ENCODE data around the gene DNAAF5. TPM values are rescaled to one million over a fixed set of nuclear protein-coding genes. Genes with fewer than 3 reads are reported as not detected.
A peak's percentile ranks its signal among the peaks of the same experiment; 100 is the strongest.
"Not testable (repeated sequence)": the region's sequence is repeated elsewhere in the genome, so short reads cannot be mapped to it uniquely, and the experiment has no call there.

DNAAF5 gene
- total and polyA plus RNA-seq, 8 donors = 6.7 to 210 (median 22.4) TPM

DNA sequence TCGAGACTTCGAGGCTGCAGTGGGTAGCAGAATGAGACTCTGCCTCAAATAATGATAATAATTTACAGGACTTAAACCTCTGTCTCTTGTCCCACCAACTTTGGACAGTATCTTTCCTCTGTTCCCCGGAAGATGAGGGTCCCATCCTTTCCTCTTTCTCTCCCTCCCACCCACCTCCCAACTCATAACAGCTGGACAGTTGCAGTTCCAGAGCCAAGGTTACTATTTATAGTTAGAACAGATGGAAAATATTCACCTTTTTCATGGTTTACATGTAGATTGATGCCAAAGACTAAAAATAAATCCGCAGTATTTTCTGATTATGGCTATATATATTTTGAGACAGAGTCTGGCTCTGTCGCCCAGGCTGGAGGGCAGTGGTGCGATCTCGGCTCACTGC lies 74.2 kb downstream of the DNAAF5 start:
- Histone ChIP-seq H3K36me3 (no peaks in the 10 kb centered on the region), H3K27ac (peak overlapping the region in 2 of 5 donors; percentile 27 to 85), H3K4me1 (peaks cover 10 to 33% (median 18%) of the 10 kb centered on the region in 4 donors), H3K9me3 (no peaks in the 10 kb centered on the region), H3K4me3 (no peak overlapping the region), H3K27me3 (no peaks in the 10 kb centered on the region)
- intact Hi-C loops (cut with DNase I; ENCODE audit: low total_unique reads) = no loop called here
- 69 to 90% (median 85%) methylated on average over 7 of the region's 7 CpGs for WGBS, 5 donors
- no peak for TF ChIP-seq POLR2A (IDR thresholded peaks at IDR 0.05)
- TF ChIP-seq EP300 (IDR thresholded peaks at IDR 0.05) = no peak
- no peak for TF ChIP-seq POLR2AphosphoS5 (IDR thresholded peaks at IDR 0.05)
- TF ChIP-seq, protein P1, sequence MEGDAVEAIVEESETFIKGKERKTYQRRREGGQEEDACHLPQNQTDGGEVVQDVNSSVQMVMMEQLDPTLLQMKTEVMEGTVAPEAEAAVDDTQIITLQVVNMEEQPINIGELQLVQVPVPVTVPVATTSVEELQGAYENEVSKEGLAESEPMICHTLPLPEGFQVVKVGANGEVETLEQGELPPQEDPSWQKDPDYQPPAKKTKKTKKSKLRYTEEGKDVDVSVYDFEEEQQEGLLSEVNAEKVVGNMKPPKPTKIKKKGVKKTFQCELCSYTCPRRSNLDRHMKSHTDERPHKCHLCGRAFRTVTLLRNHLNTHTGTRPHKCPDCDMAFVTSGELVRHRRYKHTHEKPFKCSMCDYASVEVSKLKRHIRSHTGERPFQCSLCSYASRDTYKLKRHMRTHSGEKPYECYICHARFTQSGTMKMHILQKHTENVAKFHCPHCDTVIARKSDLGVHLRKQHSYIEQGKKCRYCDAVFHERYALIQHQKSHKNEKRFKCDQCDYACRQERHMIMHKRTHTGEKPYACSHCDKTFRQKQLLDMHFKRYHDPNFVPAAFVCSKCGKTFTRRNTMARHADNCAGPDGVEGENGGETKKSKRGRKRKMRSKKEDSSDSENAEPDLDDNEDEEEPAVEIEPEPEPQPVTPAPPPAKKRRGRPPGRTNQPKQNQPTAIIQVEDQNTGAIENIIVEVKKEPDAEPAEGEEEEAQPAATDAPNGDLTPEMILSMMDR (IDR thresholded peaks at IDR 0.05) = no peak
- DNase-seq = no peak

- H3K27me3 ChIP-seq; DNase-seq; H3K9me3 ChIP-seq; H3K4me3 ChIP-seq; intact Hi-C loops (cut with DNase I; ENCODE audit: low total_unique reads); H3K36me3 ChIP-seq: not testable (repeated sequence)
- Histone ChIP-seq H3K27ac (peak overlapping the region in 4 of 5 donors; percentile 28 to 85 (median 70)), H3K4me1 (peaks cover 10 to 33% (median 18%) of the 10 kb centered on the region in 4 donors)
- 49 to 63% (median 61%) methylated on average over 6 of the region's 6 CpGs for WGBS, 5 donors
Measured at GRCh38 chr7:801351-801750, 74.9 kb downstream of the DNAAF5 start.

GRCh38 chr7:801940-802381 lies 75.5 kb downstream of the DNAAF5 start:
- Histone ChIP-seq H3K9me3 (no peaks in the 10 kb centered on the region), H3K4me3 (peak overlapping the region; percentile 19 to 24 (median 23)), H3K4me1 (peaks cover 10 to 33% (median 18%) of the 10 kb centered on the region in 4 donors), H3K27me3 (no peaks in the 10 kb centered on the region), H3K36me3 (no peaks in the 10 kb centered on the region), H3K27ac (peak overlapping the region in 4 of 5 donors; percentile 28 to 85 (median 70))
- intact Hi-C loops (cut with DNase I; ENCODE audit: low total_unique reads) = no loop called here
- peak in 2 of 3 donors; percentile 17 to 38 for TF ChIP-seq POLR2AphosphoS5 (IDR thresholded peaks at IDR 0.05)
- TF ChIP-seq, protein P1 (IDR thresholded peaks at IDR 0.05) = no peak
- WGBS, 5 donors = 15 to 35% (median 22%) methylated on average over 16 to 19 of the region's 19 CpGs
- DNase-seq = peak; percentile 76 to 86

- no peak for DNase-seq
- peak overlapping the region in 4 of 5 donors; percentile 28 to 85 (median 70) for H3K27ac ChIP-seq
Measured at GRCh38 chr7:802500-803242, 76.2 kb downstream of the DNAAF5 start.

More at GRCh38 chr7:802500-803242, 76.2 kb downstream of the DNAAF5 start:
- TF ChIP-seq POLR2A (IDR thresholded peaks at IDR 0.05) (no peak), POLR2AphosphoS5 (IDR thresholded peaks at IDR 0.05) (no peak), EP300 (IDR thresholded peaks at IDR 0.05) (no peak)
- TF ChIP-seq, protein P1 (IDR thresholded peaks at IDR 0.05) = no peak
- Histone ChIP-seq H3K36me3 (no peaks in the 10 kb centered on the region), H3K4me1 (peaks cover 10 to 31% (median 18%) of the 10 kb centered on the region in 4 donors), H3K9me3 (no peaks in the 10 kb centered on the region), H3K4me3 (peak overlapping the region; percentile 19 to 24 (median 23)), H3K27me3 (no peaks in the 10 kb centered on the region)
- intact Hi-C loops (cut with DNase I; ENCODE audit: low total_unique reads) = no loop called here
- 68 to 81% (median 72%) methylated on average over 17 to 18 of the region's 18 CpGs for WGBS, 5 donors
